HT-29 (cell line): ENCODE results near the gene C2CD3. TPM values are rescaled to one million over a fixed set of nuclear protein-coding genes. Genes with fewer than 3 reads are reported as not detected.

Experiments used
- small RNA-seq: library from RNA; depleted of rRNA; stranded (forward); fragments of <200 nt; gene quantifications from one replicate; pipeline ENCODE3, GENCODE V24; 2014
- total RNA-seq: library from RNA; depleted of rRNA; stranded (reverse); fragments of >200 nt; shearing (Covaris generic); gene quantifications from 2 replicates; pipeline ENCODE4 v1.2.3, GENCODE V29; 2014; rRNA removed

C2CD3 gene
- total RNA-seq, 1 experiment from 2014 or later: 26.6 TPM

Small RNA genes lying within 50 kb of the gene (small RNA-seq; reads per million reads assigned to genes)
- not detected for gene AP002392.1

Other genes with a start within 250 kb of the C2CD3 start
- 0.46 TPM in 1 of 2 replicates, not detected in the other for gene DNAJB13, start 220.0 kb downstream of the C2CD3 start, total RNA-seq
- 76.8 and 89.4 TPM in 2 replicates for gene UCP2, start 188.2 kb downstream of the C2CD3 start, total RNA-seq
- gene UCP3, start 161.9 kb downstream of the C2CD3 start, total RNA-seq: 0.64 and 0.76 TPM in 2 replicates
- 29.6 and 34.7 TPM in 2 replicates for gene PPME1, start 287 bp upstream of the C2CD3 start, total RNA-seq
- not detected in 2 replicates for gene P4HA3, start 140.6 kb upstream of the C2CD3 start, total RNA-seq
- gene PGM2L1, start 227.4 kb upstream of the C2CD3 start, total RNA-seq: 0.79 and 1.3 TPM in 2 replicates